Activated CD8-positive, alpha-beta T cell treated with anti-CD3 and anti-CD28 coated beads for 36 hours (primary cell): ENCODE measurements around the gene SH2D2A. TPM values are rescaled to one million over a fixed set of nuclear protein-coding genes. Genes with fewer than 3 reads are reported as not detected.

Source experiments
- ATAC-seq: fragments of 200-7000 bp; cut with Tn5 transposase; one replicate; pipeline ENCODE4 v1.10.0; 2021; ENCODE audit warnings: mild to moderate bottlenecking, moderate library complexity
- CTCF ChIA-PET: fragments of 350-600 bp; sonication (Branson Sonifier 250); formaldehyde crosslinking; loops from one replicate; lab custom pipeline; 2021; ENCODE audit warnings: antibody characterized with exemption; lab: Charles Lee
- POLR2A ChIA-PET: fragments of 350-600 bp; sonication (Branson Sonifier 250); formaldehyde crosslinking; loops from one replicate; lab custom pipeline; 2021; ENCODE audit warnings: antibody characterized with exemption; lab: Charles Lee
- DNase-seq: peaks from one replicate; pipeline ENCODE4 v3.0.0-alpha.2; 2020
- H3K27ac Mint-ChIP-seq: one replicate; pipeline ENCODE4 v1.8.0; 2021; ENCODE audit warnings: mild to moderate bottlenecking, mixed read lengths
- H3K27me3 Mint-ChIP-seq: one replicate; pipeline ENCODE4 v1.8.0; 2021; ENCODE audit warnings: mixed read lengths
- H3K36me3 Mint-ChIP-seq: one replicate; pipeline ENCODE4 v1.8.0; 2021; ENCODE audit warnings: low read depth, mixed read lengths
- H3K4me1 Mint-ChIP-seq: one replicate; pipeline ENCODE4 v1.8.0; 2021; ENCODE audit warnings: low read depth, mixed read lengths
- H3K4me3 Mint-ChIP-seq: one replicate; pipeline ENCODE4 v1.8.0; 2021; ENCODE audit warnings: mild to moderate bottlenecking, moderate library complexity, mixed read lengths
- H3K9me3 Mint-ChIP-seq: one replicate; pipeline ENCODE4 v1.8.0; 2021; ENCODE audit warnings: mixed read lengths
- intact Hi-C: fragments of 100-400 bp; cut with micrococcal nuclease; formaldehyde crosslinking; loops from one replicate; pipeline ENCODE4 v1.10.0; 2022
- total RNA-seq, 2 experiments: library from RNA; stranded (reverse); gene quantifications; one replicate each; pipeline ENCODE4 v1.2.3, GENCODE V29; 2021
- TF ChIP-seq, protein P1 (sequence below): fragments of 200-600 bp; IDR thresholded peaks from one replicate; pipeline ENCODE4 v1.8.0; 2022; ENCODE audit warnings: antibody characterized with exemption, mild to moderate bottlenecking

SH2D2A gene
- total RNA-seq, 2 experiments from 2014 or later = 297 to 315 TPM

DNA sequence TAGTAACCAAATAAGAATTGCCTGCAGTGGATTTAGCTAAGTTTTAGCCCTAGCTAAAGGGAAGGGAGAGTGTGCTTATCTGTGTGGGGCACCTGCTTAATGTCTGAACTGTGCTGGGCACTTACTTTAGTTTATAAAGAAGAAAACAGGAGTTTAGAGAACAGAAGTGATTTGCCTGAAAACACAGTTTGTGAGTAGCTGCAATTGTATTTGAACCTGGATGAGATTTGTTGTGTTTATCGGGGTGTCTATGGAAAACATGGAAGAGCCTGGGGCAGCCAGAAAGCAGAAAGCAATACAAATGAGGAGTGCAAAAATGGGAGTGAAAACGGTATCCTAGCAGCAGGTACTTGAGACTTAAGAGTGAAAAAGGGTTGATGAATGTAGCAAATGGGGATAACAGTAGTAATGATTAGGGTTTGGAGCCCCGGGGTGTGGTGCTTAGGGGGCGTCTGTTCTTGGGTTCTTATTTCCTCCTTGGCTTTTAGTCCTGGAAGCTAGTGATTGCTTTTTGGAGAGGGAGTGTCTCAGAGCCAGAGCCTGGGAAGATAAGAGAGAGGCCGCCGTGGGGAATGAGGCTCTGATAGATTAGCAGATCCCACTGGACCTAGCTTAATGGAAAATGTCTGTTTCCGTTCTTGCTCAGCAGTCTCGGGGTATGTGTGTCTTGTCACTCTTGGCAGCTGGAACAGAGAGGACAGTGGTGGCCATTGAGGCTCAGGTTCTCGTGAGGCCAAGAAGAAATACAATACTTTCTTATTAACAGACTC, 43.7 kb downstream of the SH2D2A start:
- POLR2A ChIA-PET = interaction anchor here (0.7 to 1.8 kb wide), 4 partner anchors 8 to 43 kb away, joined by 3 to 9 read pairs (median 4); no protein-coding TSS in a partner anchor
- peaks cover 51% of the 10 kb centered on the region for H3K36me3 Mint-ChIP-seq
- H3K4me3 Mint-ChIP-seq = no peak overlapping the region
- DNase-seq (no peak), ATAC-seq (no peak)
- intact Hi-C loops = no loop called here
- H3K9me3 Mint-ChIP-seq = no peaks in the 10 kb centered on the region
- peaks cover 64% of the 10 kb centered on the region for H3K4me1 Mint-ChIP-seq
- CTCF ChIA-PET = interaction anchor here (0.8 to 4.0 kb wide), 11 partner anchors 16 to 148 kb away, joined by 3 to 63 read pairs (median 4); partner anchors contain the start of genes ISG20L2 and METTL25B
- H3K27ac Mint-ChIP-seq = no peak overlapping the region
- TF ChIP-seq, protein P1, sequence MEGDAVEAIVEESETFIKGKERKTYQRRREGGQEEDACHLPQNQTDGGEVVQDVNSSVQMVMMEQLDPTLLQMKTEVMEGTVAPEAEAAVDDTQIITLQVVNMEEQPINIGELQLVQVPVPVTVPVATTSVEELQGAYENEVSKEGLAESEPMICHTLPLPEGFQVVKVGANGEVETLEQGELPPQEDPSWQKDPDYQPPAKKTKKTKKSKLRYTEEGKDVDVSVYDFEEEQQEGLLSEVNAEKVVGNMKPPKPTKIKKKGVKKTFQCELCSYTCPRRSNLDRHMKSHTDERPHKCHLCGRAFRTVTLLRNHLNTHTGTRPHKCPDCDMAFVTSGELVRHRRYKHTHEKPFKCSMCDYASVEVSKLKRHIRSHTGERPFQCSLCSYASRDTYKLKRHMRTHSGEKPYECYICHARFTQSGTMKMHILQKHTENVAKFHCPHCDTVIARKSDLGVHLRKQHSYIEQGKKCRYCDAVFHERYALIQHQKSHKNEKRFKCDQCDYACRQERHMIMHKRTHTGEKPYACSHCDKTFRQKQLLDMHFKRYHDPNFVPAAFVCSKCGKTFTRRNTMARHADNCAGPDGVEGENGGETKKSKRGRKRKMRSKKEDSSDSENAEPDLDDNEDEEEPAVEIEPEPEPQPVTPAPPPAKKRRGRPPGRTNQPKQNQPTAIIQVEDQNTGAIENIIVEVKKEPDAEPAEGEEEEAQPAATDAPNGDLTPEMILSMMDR = no peak
- H3K27me3 Mint-ChIP-seq = no peaks in the 10 kb centered on the region

DNA sequence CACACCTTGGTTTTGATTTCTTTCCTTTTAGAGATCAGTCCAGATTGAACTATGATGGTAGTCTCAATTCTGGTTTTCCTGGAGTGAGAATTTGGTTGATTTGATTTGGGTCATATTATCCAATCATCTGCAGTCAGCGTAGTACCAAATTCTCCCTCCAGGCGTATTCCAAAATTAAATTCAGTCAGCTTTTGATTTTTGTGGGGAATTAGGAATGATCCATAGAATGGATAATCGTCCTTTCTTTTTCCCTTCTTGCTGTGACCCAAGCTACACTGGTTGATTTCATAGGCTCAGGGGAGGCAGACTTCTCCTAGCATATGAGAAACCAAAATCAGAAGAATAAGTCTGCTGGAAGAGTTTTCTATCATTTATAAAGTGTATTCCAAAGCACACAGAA, 44.4 kb downstream of the SH2D2A start:
- Mint-ChIP-seq H3K27ac (no peak overlapping the region), H3K4me1 (peaks cover 58% of the 10 kb centered on the region), H3K36me3 (peaks cover 47% of the 10 kb centered on the region), H3K9me3 (no peaks in the 10 kb centered on the region), H3K4me3 (no peak overlapping the region), H3K27me3 (no peaks in the 10 kb centered on the region)
- ChIA-PET POLR2A (interaction anchor here (1.2 to 1.8 kb wide), 4 partner anchors 9 to 43 kb away, joined by 3 to 9 read pairs (median 4); no protein-coding TSS in a partner anchor), CTCF (interaction anchor here (0.6 to 4.0 kb wide), 12 partner anchors 16 to 117 kb away, joined by 3 to 63 read pairs (median 4); partner anchors contain the start of genes ISG20L2 and METTL25B)
- TF ChIP-seq, protein P1 = peak; percentile 31
- no peak for DNase-seq
- intact Hi-C loops = no loop called here
- ATAC-seq = no peak

DNA sequence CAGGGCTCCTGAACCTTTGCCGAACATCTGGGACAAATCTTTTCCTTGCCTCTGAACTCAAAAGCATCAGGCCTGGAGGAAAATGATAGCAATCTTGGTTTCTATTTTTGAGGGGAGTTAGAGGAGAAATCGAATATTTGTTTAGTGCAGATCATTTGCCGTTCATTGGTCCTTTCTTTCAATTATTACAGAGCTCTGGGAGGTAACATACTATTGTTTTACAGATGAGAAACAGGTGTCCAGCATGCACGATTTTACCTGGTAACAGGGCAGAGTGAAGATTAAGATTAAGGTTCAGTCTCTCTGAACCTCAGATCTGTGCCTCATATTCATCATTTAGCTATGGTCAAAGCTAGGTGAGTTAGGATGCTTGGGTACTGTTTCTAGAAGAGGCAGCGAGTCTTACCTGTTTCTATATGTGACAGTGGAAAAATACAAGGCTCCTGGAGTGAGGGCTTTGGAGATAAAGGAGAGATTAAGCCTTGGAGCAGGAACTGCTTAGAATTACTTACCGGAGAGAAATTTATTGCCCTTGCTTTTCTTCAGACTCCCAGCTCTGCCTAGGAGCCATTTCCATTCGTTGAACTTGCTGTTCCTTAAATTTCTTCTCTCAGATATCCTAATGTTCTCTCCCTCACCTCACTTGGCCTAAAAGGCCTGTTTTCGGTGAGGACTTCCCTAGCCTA, 47.9 kb downstream of the SH2D2A start:
- no peaks in the 10 kb centered on the region for H3K9me3 Mint-ChIP-seq
- ATAC-seq (no peak), DNase-seq (no peak)
- H3K4me3 Mint-ChIP-seq = no peak overlapping the region
- H3K4me1 Mint-ChIP-seq = peaks cover 45% of the 10 kb centered on the region
- CTCF ChIA-PET = interaction anchor here (0.9 to 7.5 kb wide), 8 partner anchors 8 to 159 kb away, joined by 3 to 92 read pairs (median 4); partner anchors contain the start of genes ISG20L2, METTL25B and NTRK1
- POLR2A ChIA-PET = interaction anchor here (0.6 to 5.0 kb wide), 10 partner anchors 8 to 91 kb away, joined by 3 to 41 read pairs (median 5); partner anchors contain the start of genes HDGF, ISG20L2, METTL25B and MRPL24
- TF ChIP-seq, protein P1 = no peak
- intact Hi-C loops = loop anchor here (5.0 kb wide), 1 partner anchor 41 kb away; the partner anchor contains the start of genes ISG20L2 and METTL25B
- peaks cover 43% of the 10 kb centered on the region for H3K36me3 Mint-ChIP-seq
- H3K27me3 Mint-ChIP-seq = no peaks in the 10 kb centered on the region
- H3K27ac Mint-ChIP-seq = no peak overlapping the region

DNA sequence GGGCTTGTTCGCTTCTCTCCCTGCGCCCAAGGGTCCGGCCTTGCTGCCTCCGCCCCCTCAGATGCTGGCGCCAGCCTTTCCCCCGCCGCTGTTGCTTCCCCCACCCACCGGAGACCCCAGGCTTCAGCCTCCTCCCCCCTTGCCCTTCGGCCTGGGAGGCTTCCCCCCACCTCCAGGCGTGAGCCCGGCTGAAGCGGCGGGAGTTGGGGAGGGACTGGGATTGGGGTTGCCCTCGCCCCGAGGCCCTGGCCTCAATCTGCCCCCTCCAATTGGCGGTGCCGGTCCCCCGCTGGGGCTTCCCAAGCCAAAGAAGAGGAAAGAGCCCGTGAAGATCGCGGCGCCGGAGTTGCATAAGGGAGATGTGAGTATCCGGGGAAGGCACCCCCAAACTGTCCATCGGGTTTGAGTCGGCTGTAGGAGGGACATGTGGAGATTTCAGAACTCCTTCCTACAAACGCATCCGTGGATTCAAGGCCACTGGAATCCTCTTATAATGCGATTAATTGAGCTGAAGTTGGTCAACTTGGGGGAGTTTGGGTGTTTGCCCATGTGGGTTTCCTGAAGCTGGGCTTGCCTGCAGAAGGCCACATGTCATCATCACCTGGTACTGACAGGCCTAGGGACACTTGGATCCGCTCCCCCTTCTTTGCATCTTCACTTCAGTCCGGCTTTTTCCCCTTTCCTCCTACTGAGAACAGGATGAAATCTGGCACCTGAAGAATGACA, 48.6 kb downstream of the SH2D2A start:
- intact Hi-C loops = loop anchor here (1.0 to 5.0 kb wide), 3 partner anchors 15 to 41 kb away; partner anchors contain the start of genes ISG20L2, METTL25B and MRPL24
- Mint-ChIP-seq H3K4me3 (no peak overlapping the region), H3K9me3 (no peaks in the 10 kb centered on the region), H3K4me1 (peaks cover 38% of the 10 kb centered on the region), H3K27ac (no peak overlapping the region), H3K36me3 (peaks cover 37% of the 10 kb centered on the region), H3K27me3 (no peaks in the 10 kb centered on the region)
- ATAC-seq (no peak), DNase-seq (peak; percentile 44)
- POLR2A ChIA-PET = interaction anchor here (1.0 to 5.0 kb wide), 12 partner anchors 8 to 267 kb away, joined by 3 to 41 read pairs (median 4); partner anchors contain the start of genes HDGF, ISG20L2, MEF2D and METTL25B
- CTCF ChIA-PET = interaction anchor here (0.9 to 7.5 kb wide), 15 partner anchors 9 to 160 kb away, joined by 3 to 92 read pairs (median 4); partner anchors contain the start of genes CRABP2, ISG20L2, METTL25B and MRPL24
- TF ChIP-seq, protein P1 = no peak
